LoVo (cell line): ENCODE data around the gene SWAP70.
"Not testable (repeated sequence)": the region's sequence is repeated elsewhere in the genome, so short reads cannot be mapped to it uniquely, and the experiment has no call there.

ENCODE experiments used
- DNase-seq: peaks from one replicate; pipeline ENCODE4 v3.0.0-alpha.2; 2016; ENCODE audit warnings: low spot score

SWAP70 gene

GRCh38 chr11:9722023-9722422 is 58.1 kb downstream of the SWAP70 start:
- DNase-seq = no peak

DNA sequence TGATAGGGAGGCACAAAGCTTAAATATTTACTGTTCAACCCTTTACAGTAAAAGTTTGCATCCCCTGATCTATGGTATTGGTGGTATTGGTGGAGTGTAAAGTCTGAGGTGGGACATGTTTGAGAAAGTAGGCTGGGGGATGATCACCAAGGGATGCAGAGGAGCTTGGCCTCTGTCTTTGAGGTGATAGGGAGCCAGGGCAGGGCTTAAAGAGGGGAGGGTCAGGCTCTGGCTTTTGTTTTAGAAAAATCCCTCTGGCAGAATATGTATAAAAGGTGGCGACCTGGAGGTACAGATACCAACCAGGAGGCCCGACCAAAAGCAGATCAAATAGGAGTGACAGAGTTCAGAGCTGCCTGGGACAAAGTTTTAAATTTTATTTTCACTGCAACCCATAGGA is 59.0 kb downstream of the SWAP70 start:
- no peak for DNase-seq

DNA sequence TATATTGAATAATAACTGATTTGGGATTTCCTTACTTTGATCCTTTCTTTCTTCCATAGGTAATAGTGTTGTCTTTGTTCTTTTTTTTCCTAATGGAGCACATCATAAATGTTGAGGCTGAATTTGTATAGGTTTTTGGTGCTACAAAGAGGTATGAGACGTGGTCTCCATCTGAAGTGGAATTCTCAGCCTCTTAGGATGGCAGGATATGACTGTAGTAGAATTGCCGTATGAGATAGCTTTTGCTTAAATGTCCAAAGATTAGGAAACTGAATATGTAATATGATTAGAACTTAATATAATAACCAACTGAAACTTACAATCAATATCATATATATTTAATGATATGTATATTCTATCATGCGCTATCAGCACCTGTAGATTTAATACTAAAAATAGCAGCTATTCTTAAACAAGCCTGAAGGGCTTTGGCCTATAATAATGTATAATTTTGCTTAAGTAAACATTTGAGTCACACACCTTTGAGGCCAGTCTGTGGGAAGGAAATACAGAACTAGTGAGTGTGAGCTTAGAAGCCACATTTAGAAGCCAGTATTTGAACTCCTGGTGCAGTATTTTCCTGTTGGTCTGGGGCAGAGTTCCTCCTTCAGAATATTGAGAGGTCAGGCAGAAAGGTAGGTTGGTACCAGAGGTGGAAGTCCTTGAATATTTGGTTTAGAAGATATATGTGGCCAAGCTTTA is 62.6 kb downstream of the SWAP70 start:
- DNase-seq = peak; percentile 53

GRCh38 chr11:9728058-9728457 is 64.2 kb downstream of the SWAP70 start:
- no peak for DNase-seq

DNA sequence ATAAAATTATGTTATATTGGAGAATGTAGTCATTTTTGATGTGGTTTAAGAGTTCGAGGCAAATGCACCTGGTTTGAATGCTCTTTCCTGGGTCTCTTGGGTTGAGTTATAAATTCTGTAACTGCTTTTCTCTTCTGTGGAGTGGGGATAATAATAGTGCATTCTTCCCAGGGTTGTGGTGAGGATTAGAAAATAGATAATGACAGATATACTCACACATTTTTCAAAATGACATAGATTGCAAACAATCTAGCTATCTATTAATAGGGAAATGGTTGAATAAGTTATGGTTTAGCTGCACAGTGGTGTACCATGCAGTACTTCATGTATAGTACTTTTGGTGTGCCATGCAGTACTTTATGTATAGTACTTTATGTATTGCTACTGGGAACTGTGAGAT is 67.4 kb downstream of the SWAP70 start:
- no peak for DNase-seq

GRCh38 chr11:9732453-9732852 is 68.6 kb downstream of the SWAP70 start:
- DNase-seq = no peak

- DNase-seq = no peak
Observed at GRCh38 chr11:9733212-9733611, 69.3 kb downstream of the SWAP70 start.

GRCh38 chr11:9735236-9735635 is 71.4 kb downstream of the SWAP70 start:
- DNase-seq = no peak

- DNase-seq = no peak
Observed at GRCh38 chr11:9735919-9736318, 72.0 kb downstream of the SWAP70 start.

DNA sequence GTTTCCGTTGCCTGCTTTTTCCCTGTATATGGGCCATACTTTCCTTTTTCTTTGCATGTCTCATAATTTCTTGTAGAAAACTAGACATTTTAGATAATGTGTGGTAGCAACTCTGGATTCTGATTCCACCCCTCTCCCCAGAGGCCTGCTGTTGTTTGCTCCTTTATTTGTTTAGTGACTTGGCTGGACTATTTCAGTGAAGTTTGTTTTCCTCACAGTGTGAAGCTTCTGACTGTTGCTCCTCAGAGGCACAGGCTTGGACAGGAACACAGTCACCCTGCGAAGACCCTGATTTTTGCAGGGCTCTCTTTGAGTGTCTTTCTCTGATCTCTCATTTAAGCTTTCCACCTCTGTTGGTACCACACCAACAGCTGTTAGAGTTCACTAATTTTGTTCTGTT is 72.5 kb downstream of the SWAP70 start:
- no peak for DNase-seq

DNA sequence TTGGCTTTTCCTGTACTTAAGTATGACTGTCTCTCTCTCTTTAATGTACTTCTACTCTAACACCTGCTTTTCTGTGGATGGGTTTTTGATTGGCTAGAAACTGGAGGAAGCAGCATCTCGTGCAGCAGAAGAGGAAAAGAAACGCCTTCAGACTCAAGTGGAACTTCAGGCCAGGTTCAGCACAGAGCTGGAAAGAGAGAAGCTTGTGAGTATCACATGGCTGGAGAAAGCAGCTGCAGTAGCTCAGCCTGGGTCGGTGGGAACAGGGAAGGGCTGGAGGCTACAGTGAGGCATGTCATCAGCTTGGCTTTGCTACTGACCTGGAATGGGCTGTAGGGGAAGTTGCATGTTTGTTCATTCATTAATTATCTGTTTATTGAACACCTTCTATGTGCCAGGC is 74.2 kb downstream of the SWAP70 start:
- no peak for DNase-seq

DNA sequence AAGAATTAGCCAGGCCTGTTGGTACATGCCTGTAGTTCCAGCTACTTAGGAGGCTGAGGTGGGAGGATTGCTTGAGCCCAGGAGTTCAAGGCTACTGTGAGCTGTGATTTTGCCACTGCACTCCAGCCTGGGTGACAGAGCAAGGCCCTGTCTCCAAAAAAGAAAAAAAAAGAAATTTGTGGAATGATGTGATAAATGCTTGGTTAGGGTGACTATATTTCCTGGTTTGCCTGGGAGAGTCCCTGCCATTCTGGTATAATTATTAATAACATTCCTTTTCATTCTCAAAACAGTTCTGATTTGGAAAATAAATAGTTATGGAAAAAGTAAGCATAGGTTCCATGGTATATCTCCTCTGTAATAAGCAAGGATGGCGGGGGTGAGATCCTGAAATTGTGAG is 74.8 kb downstream of the SWAP70 start:
- DNase-seq = no peak

- no peak for DNase-seq
Observed at GRCh38 chr11:9739123-9739900, 75.4 kb downstream of the SWAP70 start.

- DNase-seq = no peak
Observed at GRCh38 chr11:9740202-9740883, 76.5 kb downstream of the SWAP70 start.

DNA sequence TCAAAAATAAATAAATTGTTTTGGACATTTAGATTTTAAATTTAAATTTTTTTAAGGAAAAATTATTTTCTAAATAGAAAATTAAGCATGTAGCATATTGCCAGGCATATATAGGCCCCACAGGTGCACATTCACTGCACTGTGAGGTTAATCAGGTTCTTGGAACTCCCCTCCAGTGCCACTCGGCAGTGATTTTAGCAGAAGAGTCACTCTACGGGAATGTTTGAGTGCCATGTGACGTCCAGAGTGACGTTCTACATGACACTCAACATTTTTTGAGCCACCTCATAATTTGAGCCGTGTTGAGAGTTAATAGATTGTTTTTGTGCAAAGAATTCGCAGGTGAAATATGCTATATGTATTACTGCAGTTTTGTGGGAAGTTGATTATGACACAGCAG is 77.4 kb downstream of the SWAP70 start:
- DNase-seq = no peak

- not testable (repeated sequence) for DNase-seq
Observed at GRCh38 chr11:9743512-9743911, 79.6 kb downstream of the SWAP70 start.

DNA sequence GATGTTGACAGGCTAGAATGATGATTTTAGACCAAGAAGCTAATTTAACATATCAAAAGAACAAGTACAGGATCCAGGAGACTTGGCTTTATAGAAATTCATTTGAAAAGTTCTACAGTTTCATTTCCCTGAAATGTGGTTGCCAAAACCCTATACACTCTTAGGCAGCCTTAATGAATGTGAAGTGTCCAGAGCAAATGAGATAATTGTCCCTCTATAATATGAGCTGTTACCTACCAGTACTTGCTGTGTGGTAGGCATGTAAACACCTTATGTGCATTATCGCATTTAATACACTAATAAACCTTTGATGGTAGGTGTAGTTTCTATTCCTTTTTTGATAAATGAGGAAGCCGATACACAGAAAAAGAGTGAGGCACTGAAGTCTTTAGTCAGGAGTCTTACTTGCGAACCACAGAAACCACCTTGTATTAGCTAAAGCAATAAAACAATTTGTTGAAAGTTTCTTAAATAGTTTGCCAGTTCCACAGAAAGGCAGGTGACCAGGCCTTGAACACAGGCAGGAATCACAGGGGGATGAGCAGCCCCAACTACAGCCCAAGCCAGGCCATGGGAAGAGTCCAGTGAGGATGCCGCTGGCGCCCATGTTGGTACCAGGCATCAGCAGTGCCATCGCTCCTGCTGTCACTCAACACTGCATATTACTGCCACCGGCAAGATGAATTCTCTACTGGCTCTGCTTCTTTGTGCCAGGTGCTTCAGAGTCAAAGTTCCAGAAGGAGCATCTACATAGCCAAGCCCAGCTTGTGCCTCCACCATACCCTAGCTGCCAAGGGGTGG is 81.7 kb downstream of the SWAP70 start:
- no peak for DNase-seq

DNA sequence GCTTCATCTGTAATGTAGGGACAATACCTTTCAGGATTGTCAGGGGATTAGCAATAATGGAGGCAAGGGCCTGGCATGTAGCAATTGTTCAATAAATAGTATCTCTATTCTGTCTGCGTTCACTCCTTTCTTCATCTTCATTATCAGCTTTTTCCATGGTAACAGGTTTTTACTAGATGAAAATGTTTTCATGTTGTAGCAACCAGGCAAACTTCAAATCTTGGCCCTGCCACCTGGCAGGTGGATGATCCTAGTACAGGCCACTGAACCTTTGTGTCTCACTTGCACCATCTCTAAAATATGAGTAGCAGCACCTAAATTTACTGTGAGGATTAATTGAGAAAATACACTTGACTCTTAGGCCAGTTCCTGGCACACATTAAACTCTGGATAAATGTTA is 83.4 kb downstream of the SWAP70 start:
- DNase-seq = no peak

- no peak for DNase-seq
Observed at GRCh38 chr11:9747828-9748227, 84.0 kb downstream of the SWAP70 start.

DNA sequence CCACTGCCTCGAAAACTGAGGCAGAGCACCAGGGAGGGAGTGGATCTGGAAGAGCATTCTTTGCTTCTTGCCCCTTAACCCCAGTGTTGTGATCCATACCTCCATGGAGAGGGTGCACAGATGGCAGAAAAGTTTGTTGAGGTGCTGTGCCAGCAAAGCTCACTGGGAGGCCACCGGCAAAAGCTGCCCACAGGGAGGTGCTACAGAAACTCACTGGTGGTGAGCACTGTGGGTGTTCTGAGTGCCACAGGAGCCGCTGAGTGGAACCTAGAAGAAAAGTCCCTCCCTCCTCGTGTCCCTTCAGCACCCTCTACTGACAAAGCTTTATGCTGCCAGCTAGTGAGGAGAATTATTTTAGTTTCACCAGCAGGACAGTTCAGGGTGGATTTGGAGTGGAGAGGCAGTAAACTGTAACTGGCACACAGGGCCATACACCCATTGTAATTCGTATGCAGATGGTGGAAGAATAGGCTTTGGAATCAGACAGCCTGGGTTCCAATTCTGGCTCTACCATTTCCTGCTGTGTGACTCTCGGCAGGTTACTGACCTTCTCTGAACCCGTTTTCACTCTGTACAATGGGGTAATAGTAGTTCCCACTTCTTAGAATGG is 84.6 kb downstream of the SWAP70 start:
- DNase-seq = no peak

DNA sequence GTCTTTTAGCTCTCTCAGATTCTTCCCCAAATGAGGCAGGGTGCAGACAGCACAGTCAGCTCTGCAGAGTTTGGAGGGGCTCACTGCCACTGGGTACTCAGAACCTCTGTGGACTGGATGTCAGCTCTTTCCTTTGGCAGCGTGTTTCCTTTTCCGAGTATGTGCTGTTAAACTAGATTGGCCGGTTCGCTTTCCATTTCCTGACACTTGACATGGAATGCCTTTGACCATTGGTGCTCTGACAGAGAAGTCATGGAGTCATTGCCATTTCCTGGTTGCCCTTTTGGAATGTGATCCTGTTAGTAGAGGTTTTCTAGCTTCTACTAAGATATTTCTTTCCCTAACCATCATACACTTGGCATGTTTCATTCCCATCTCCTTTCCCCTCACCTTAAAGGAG is 86.7 kb downstream of the SWAP70 start:
- no peak for DNase-seq

DNA sequence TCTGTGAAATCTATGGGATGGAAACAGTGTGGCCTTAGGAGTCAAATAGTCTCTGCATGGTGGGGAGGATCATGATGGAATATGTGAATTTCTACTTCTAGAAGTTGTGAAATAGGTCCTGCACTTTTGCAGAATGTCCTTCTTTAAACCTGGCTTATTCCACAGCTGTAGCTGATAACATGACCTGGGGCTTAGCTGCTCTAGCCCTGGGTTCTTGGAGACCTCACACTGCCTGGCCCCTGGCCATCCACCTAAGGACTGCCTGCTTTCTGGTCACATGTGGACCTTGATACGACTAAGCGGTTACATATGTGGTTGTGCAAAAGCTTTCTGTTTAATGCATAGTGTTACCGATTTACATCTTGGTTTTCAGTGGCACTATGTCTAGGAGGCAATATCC is 88.2 kb downstream of the SWAP70 start:
- no peak for DNase-seq
